BE2C (cell line): Measurements from ENCODE around the gene GLG1.
"Not testable (repeated sequence)": the region's sequence is repeated elsewhere in the genome, so short reads cannot be mapped to it uniquely, and the experiment has no call there.

Experiments used
- DNase-seq: peaks from one replicate; pipeline ENCODE4 v3.0.0-alpha.2; 2020
- H3K27me3 ChIP-seq: fragments of 250-450 bp; sonication (Bioruptor Pico); 2 replicates; pipeline ENCODE4 v1.5.1; 2020; ENCODE audit warnings: mild to moderate bottlenecking
- H3K36me3 ChIP-seq: fragments of 250-450 bp; sonication (Bioruptor Pico); 2 replicates; pipeline ENCODE4 v1.5.1; 2020; ENCODE audit warnings: mild to moderate bottlenecking
- H3K4me1 ChIP-seq: fragments of 250-450 bp; sonication (Bioruptor Pico); 2 replicates; pipeline ENCODE4 v1.5.1; 2020
- H3K4me3 ChIP-seq: 2 replicates; pipeline ENCODE4 v1.5.1; 2011; ENCODE audit warnings: low read depth, low read length
- H3K9me3 ChIP-seq: fragments of 250-450 bp; sonication (Bioruptor Pico); 2 replicates; pipeline ENCODE4 v1.5.1; 2020
- TF ChIP-seq, protein P1 (sequence below): IDR thresholded peaks from 2 replicates; pipeline ENCODE4 v1.5.1; 2012; ENCODE audit warnings: mild to moderate bottlenecking, low read depth, low read length

Gene GLG1

DNA sequence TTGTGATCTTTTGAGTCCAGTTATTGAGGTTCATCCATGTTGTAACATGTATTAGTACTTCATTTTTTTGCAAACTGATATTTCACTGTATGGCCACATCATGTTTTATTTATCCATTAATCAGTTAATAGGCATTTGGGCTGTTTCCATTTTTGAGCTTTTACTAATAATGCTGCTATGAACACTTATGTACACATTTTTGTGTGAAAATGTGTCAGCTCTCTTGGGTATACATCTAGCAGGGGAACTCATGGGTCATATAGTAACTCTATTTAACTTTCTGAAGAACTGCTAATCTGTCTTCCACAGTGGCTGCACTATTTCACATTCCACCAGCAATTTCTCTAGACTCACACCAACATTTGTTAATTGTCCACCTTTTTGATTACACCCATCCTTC, 82.0 kb downstream of the GLG1 start:
- TF ChIP-seq, protein P1, sequence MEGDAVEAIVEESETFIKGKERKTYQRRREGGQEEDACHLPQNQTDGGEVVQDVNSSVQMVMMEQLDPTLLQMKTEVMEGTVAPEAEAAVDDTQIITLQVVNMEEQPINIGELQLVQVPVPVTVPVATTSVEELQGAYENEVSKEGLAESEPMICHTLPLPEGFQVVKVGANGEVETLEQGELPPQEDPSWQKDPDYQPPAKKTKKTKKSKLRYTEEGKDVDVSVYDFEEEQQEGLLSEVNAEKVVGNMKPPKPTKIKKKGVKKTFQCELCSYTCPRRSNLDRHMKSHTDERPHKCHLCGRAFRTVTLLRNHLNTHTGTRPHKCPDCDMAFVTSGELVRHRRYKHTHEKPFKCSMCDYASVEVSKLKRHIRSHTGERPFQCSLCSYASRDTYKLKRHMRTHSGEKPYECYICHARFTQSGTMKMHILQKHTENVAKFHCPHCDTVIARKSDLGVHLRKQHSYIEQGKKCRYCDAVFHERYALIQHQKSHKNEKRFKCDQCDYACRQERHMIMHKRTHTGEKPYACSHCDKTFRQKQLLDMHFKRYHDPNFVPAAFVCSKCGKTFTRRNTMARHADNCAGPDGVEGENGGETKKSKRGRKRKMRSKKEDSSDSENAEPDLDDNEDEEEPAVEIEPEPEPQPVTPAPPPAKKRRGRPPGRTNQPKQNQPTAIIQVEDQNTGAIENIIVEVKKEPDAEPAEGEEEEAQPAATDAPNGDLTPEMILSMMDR, result no peak
- Histone ChIP-seq H3K27me3 (no peaks in the 10 kb centered on the region), H3K36me3 (no peaks in the 10 kb centered on the region; the same call in none of the 2 replicates), H3K9me3 (no peaks in the 10 kb centered on the region; the same call in 1 of the 2 replicates), H3K4me1 (peaks cover 12% of the 10 kb centered on the region), H3K4me3 (no peak overlapping the region)
- no peak for DNase-seq

DNA sequence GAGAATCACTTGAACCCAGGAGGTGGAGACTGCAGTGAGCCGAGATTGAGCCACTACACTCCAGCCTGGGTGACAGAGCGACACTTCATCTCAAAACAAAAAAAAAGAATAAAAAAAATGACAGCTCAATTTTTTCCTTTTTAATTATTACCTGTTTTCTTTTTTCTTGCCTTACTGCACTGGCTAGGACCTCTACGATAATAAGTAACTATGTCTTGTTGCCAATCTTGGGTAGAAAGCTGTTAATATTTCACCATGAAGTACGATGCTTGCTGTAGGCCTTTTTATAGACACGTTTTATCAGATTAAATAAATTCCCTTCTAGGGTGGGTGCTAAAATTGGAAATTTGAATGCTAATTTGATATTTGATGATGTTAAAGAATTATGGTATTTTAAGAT, 82.8 kb downstream of the GLG1 start:
- TF ChIP-seq, protein P1, result no peak
- Histone ChIP-seq H3K36me3 (no peaks in the 10 kb centered on the region; the same call in none of the 2 replicates), H3K27me3 (no peaks in the 10 kb centered on the region), H3K4me1 (peaks cover 12% of the 10 kb centered on the region), H3K9me3 (no peaks in the 10 kb centered on the region; the same call in 1 of the 2 replicates), H3K4me3 (no peak overlapping the region)
- no peak for DNase-seq

DNA sequence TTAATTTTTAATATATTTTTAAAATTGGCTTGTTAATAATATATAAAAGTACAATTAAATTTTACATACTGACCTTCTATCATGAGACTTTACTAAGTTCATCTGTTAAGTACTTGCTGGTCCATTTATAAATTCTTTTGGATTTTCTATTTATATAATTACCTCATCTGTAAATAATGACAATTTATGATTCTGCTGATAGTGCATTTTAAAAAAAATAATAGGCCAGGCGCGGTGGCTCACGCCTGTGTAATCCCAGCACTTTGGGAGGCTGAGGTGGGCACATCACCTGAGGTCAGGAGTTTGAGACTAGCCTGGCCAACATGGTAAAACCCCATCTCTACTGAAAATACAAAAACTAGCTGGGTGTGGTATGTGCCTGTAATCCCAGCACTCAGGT, 83.2 kb downstream of the GLG1 start:
- H3K36me3 ChIP-seq, H3K27me3 ChIP-seq, DNase-seq, H3K9me3 ChIP-seq, H3K4me3 ChIP-seq: not testable (repeated sequence)
- H3K4me1 ChIP-seq, result peaks cover 12% of the 10 kb centered on the region

DNA sequence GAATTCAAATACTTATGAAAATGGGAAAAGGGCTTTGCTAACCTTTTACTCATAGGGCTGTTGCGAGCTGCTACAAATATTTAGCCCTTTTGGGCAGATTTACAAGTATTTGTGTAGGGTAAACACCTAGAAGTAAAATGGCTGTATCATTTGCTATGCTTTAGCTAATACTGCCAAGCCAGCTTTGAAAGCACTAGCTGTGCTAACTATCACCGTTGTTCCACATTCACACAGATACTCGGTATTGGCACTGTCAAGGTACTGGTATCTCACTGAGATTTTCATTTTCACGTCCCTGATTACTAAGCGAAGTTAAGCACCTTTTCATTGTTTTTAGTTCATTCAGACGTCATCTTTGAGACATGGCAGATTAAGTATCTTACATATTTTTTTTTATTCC, 84.8 kb downstream of the GLG1 start:
- peaks cover 12% of the 10 kb centered on the region for H3K4me1 ChIP-seq
- H3K4me3 ChIP-seq, result peak overlapping the region; percentile 25
- no peak for DNase-seq
- H3K36me3 ChIP-seq, result no peaks in the 10 kb centered on the region; the same call in none of the 2 replicates
- TF ChIP-seq, protein P1, result no peak
- no peaks in the 10 kb centered on the region for H3K27me3 ChIP-seq
- no peaks in the 10 kb centered on the region; the same call in 1 of the 2 replicates for H3K9me3 ChIP-seq

DNA sequence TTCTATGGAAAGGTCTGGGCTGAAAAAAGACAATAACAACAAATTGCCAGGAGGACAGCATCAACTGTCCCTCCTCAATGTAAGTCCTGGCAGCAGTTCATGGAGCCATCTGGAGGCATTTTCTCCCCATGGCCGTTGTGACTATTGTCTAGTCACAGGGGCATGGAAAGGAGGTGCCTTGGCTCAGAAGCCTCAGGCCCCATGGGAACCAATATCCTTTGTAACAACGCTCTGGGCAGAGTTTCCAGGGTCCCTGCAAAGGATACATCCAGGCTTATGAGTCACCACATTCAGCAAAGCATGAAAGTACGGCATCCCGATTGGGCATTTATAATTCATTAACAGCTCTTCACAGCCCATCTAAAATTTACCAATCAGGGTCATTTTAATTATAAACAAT, 85.2 kb downstream of the GLG1 start:
- H3K27me3 ChIP-seq, result no peaks in the 10 kb centered on the region
- DNase-seq, result peak; percentile 89
- H3K4me1 ChIP-seq, result peaks cover 12% of the 10 kb centered on the region
- no peaks in the 10 kb centered on the region; the same call in none of the 2 replicates for H3K36me3 ChIP-seq
- H3K4me3 ChIP-seq, result peak overlapping the region; percentile 25
- TF ChIP-seq, protein P1, result peak; percentile 13; the same call in 1 of the 2 replicates
- no peaks in the 10 kb centered on the region; the same call in 1 of the 2 replicates for H3K9me3 ChIP-seq

DNA sequence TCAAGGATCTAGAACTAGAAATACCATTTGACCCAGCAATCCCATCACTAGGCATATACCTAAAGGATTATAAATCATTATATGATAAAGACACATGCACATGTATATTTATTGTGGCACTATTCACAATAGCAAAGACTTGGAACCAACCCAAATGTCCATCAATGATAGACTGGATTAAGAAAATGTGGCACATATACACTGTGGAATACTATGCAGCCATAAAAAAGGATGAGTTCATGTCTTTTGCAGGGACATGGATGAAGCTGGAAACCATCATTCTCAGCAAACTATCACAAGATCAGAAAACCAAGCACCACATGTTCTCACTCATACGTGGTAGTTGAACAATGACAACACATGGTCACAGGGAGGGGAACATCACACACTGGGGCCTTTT, 88.0 kb downstream of the GLG1 start:
- not testable (repeated sequence) for H3K9me3 ChIP-seq, H3K36me3 ChIP-seq, H3K4me3 ChIP-seq, DNase-seq, H3K27me3 ChIP-seq
- peaks cover 12% of the 10 kb centered on the region for H3K4me1 ChIP-seq

DNA sequence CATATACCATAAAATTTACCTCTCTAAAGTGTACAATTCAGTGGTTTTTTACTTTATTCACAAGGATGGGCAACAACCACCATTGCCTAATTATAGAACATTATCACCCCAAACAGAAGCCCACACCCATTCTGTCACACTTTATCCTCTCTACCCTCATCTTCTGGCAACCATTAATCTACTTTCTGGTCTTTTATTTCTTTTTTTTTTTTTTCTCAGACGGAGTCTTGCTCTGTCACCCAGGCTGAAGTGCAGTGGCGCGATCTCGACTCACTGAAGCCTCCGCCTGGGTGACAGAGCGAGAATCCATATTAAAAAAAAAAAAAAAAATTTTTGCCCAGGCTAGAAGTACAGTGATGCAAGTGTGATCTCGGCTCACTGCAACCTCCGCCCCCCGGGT, 95.0 kb downstream of the GLG1 start:
- peaks cover 4% of the 10 kb centered on the region for H3K36me3 ChIP-seq
- H3K4me3 ChIP-seq, result no peak overlapping the region
- no peaks in the 10 kb centered on the region for H3K9me3 ChIP-seq
- TF ChIP-seq, protein P1, result no peak
- no peaks in the 10 kb centered on the region for H3K27me3 ChIP-seq
- H3K4me1 ChIP-seq, result no peaks in the 10 kb centered on the region
- DNase-seq, result no peak
